ENCODE data around the gene ANKRD49.

The ANKRD49 gene

GRCh38 chr11:94493281-94494125 is at the start of gene ANKRD49, which contains the start of gene MRE11:
ANKRD49 (plus strand) TSS chr11:94493984; CDS start chr11:94496694, 2,710 bp downstream.
MRE11 (minus strand) TSS chr11:94493844; CDS start chr11:94492801, 1,043 bp downstream.
- in situ Hi-C loops (cut with MboI; ENCODE audit: low pct_unique_long_range_greater_than_20kb, low sequenced_read_pairs): no loop called here
- peak; percentile 98 for DNase-seq

- in situ Hi-C loops (cut with MboI; ENCODE audit: low pct_unique_long_range_greater_than_20kb, low sequenced_read_pairs): no loop called here
- DNase-seq: no peak
Measured at GRCh38 chr11:94445641-94446040, 48.1 kb upstream of the ANKRD49 start.

GRCh38 chr11:94447149-94447548 is 46.6 kb upstream of the ANKRD49 start:
- DNase-seq: no peak
- in situ Hi-C loops (cut with MboI; ENCODE audit: low pct_unique_long_range_greater_than_20kb, low sequenced_read_pairs): no loop called here

- in situ Hi-C loops (cut with MboI; ENCODE audit: low pct_unique_long_range_greater_than_20kb, low sequenced_read_pairs): no loop called here
Measured at GRCh38 chr11:94449029-94449428, 44.8 kb upstream of the ANKRD49 start.

GRCh38 chr11:94449437-94449836 is 44.3 kb upstream of the ANKRD49 start:
- no peak for DNase-seq
- in situ Hi-C loops (cut with MboI; ENCODE audit: low pct_unique_long_range_greater_than_20kb, low sequenced_read_pairs): no loop called here

More at GRCh38 chr11:94449029-94449428, 44.8 kb upstream of the ANKRD49 start:
- no peak for DNase-seq

GRCh38 chr11:94450048-94450447 is 43.7 kb upstream of the ANKRD49 start:
- no peak for DNase-seq
- in situ Hi-C loops (cut with MboI; ENCODE audit: low pct_unique_long_range_greater_than_20kb, low sequenced_read_pairs): no loop called here

GRCh38 chr11:94452988-94453387 is 40.8 kb upstream of the ANKRD49 start:
- DNase-seq: no peak
- in situ Hi-C loops (cut with MboI; ENCODE audit: low pct_unique_long_range_greater_than_20kb, low sequenced_read_pairs): no loop called here

GRCh38 chr11:94454301-94454700 is 39.5 kb upstream of the ANKRD49 start:
- in situ Hi-C loops (cut with MboI; ENCODE audit: low pct_unique_long_range_greater_than_20kb, low sequenced_read_pairs): no loop called here

GRCh38 chr11:94455861-94456260 is 37.9 kb upstream of the ANKRD49 start:
- in situ Hi-C loops (cut with MboI; ENCODE audit: low pct_unique_long_range_greater_than_20kb, low sequenced_read_pairs): no loop called here
- no peak for DNase-seq

More at GRCh38 chr11:94454301-94454700, 39.5 kb upstream of the ANKRD49 start:
- no peak for DNase-seq

GRCh38 chr11:94457118-94458029 is 36.4 kb upstream of the ANKRD49 start:
- DNase-seq: no peak
- in situ Hi-C loops (cut with MboI; ENCODE audit: low pct_unique_long_range_greater_than_20kb, low sequenced_read_pairs): no loop called here

GRCh38 chr11:94459576-94459975 is 34.2 kb upstream of the ANKRD49 start:
- in situ Hi-C loops (cut with MboI; ENCODE audit: low pct_unique_long_range_greater_than_20kb, low sequenced_read_pairs): no loop called here
- no peak for DNase-seq

- in situ Hi-C loops (cut with MboI; ENCODE audit: low pct_unique_long_range_greater_than_20kb, low sequenced_read_pairs): no loop called here
- no peak for DNase-seq
Measured at GRCh38 chr11:94469416-94469815, 24.4 kb upstream of the ANKRD49 start.

- DNase-seq: peak; percentile 75
- in situ Hi-C loops (cut with MboI; ENCODE audit: low pct_unique_long_range_greater_than_20kb, low sequenced_read_pairs): no loop called here
Measured at GRCh38 chr11:94472916-94473799, 20.6 kb upstream of the ANKRD49 start.

GRCh38 chr11:94477624-94478023 is 16.2 kb upstream of the ANKRD49 start:
- in situ Hi-C loops (cut with MboI; ENCODE audit: low pct_unique_long_range_greater_than_20kb, low sequenced_read_pairs): no loop called here

GRCh38 chr11:94481342-94481741 is 12.4 kb upstream of the ANKRD49 start:
- DNase-seq: no peak
- in situ Hi-C loops (cut with MboI; ENCODE audit: low pct_unique_long_range_greater_than_20kb, low sequenced_read_pairs): no loop called here

More at GRCh38 chr11:94477624-94478023, 16.2 kb upstream of the ANKRD49 start:
- no peak for DNase-seq

GRCh38 chr11:94486068-94486467 is 7.7 kb upstream of the ANKRD49 start:
- DNase-seq: no peak
- in situ Hi-C loops (cut with MboI; ENCODE audit: low pct_unique_long_range_greater_than_20kb, low sequenced_read_pairs): no loop called here

- DNase-seq: no peak
- in situ Hi-C loops (cut with MboI; ENCODE audit: low pct_unique_long_range_greater_than_20kb, low sequenced_read_pairs): no loop called here
Measured at GRCh38 chr11:94494126-94494680, 419 bp downstream of the ANKRD49 start.

GRCh38 chr11:94500181-94500580 is 6.4 kb downstream of the ANKRD49 start:
- in situ Hi-C loops (cut with MboI; ENCODE audit: low pct_unique_long_range_greater_than_20kb, low sequenced_read_pairs): no loop called here
- DNase-seq: no peak

- in situ Hi-C loops (cut with MboI; ENCODE audit: low pct_unique_long_range_greater_than_20kb, low sequenced_read_pairs): no loop called here
- DNase-seq: no peak
Measured at GRCh38 chr11:94501522-94501921, 7.7 kb downstream of the ANKRD49 start.

All from KBM-7 (cell line).